SK-N-DZ (cell line): Measurements from ENCODE around the gene FOXK1.
"Not testable (repeated sequence)": the region's sequence is repeated elsewhere in the genome, so short reads cannot be mapped to it uniquely, and the experiment has no call there.

Experiments
- DNase-seq: peaks from one replicate; pipeline ENCODE4 v3.0.0-alpha.2; 2015; ENCODE audit warnings: low spot score

Gene FOXK1

DNA sequence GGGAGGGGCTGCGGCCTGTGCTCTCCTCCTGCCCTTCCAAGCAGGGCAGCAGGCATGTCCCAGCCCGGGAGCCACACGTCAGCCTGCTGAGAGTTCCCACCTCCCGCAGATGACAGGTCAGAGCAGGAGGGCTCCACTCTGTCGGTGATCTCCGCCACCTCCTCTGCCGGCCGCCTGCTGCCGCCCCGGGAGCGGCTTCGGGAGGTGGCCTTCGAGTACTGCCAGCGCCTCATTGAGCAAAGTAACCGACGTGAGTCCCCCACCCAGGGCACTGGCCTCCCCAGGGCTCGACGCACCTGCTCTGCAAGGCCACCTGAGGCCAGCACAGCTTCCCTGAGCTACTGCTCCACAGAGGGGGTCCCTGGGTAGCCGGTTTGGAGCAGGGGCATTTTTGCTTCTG, 102.7 kb downstream of the FOXK1 start:
- DNase-seq, result no peak

DNA sequence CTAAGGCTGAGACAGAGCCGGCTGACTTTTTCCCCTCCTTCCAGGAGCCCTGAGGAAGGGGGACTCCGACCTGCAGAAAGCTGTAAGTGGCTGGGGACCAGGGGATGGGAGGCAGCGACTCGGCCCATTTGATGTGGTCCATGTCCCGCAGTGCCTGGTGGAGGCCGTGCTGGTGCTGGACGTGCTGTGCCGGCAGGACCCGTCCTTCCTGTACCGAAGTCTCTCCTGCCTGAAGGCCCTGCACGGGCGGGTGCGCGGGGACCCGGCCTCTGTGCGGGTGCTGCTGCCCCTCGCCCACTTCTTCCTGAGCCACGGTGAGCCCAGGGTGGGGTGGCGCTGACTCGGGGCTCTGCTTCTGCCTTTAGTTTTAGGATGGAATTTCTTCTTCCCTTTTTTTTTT, 103.3 kb downstream of the FOXK1 start:
- no peak for DNase-seq

DNA sequence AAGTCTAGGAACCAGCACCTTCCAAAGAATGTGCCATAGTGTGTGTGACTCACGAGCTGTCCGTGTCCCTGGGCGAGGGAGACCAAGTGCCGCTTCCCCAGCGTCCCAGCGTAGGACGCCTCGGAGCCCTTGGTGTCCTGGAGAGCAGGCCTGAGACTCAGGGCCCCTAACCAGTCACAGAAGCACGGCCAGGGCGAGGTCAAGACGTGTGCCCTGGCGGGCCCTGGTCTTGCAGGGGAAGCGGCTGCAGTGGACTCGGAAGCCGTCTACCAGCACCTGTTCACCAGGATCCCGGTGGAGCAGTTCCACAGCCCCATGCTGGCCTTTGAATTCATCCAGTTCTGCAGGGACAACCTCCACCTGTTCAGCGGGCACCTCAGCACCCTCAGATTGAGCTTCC, 103.9 kb downstream of the FOXK1 start:
- DNase-seq, result no peak

DNA sequence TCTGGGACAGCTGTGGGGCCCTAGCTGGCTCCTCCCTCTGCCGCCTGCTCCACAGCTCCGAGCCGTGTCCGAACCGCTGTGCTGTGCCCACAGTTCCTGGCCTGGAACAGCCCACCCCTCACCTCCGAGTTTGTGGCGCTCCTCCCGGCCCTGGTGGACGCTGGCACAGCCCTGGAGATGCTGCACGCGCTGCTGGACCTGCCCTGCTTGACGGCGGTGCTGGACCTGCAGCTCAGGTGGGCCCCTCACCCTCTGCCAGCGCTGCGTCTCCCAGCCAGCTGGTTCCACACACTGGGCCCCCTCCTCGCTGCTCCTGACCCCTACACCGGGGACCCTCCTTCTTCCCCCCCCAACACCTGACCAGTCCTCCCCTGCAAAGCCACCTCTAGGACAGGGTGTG, 105.4 kb downstream of the FOXK1 start:
- DNase-seq, result no peak

DNA sequence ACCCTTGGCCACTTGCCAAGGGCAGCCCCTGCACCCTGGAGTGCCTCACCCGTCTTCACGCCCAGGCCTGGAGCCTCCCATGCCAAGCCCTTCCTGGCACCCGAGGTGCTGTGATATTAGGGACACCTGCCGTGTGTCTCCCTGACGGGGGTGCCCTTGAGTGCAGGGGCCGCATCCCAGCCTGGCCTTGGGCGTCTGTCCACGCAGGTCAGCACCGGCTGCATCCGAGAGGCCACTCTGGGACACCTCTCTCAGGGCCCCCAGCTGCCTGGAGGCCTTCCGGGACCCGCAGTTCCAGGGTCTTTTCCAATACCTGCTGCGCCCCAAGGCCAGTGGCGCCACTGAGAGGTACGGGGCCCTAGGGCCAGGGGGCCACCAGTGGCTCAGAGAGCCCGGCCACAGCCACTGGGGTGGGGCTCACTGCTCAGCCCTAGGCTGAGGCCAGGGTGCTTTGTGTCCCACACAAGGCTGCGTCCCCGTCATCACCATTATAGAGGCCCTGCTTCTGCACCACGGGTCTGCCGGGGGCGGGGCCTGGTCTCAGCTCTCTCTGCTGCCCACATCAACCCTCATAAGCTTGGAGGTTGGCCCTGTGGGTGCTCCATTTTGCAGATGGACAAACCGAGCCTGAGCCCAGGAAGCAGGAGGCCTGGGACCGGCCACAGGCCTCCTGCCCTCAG, 106.0 kb downstream of the FOXK1 start:
- no peak for DNase-seq

DNA sequence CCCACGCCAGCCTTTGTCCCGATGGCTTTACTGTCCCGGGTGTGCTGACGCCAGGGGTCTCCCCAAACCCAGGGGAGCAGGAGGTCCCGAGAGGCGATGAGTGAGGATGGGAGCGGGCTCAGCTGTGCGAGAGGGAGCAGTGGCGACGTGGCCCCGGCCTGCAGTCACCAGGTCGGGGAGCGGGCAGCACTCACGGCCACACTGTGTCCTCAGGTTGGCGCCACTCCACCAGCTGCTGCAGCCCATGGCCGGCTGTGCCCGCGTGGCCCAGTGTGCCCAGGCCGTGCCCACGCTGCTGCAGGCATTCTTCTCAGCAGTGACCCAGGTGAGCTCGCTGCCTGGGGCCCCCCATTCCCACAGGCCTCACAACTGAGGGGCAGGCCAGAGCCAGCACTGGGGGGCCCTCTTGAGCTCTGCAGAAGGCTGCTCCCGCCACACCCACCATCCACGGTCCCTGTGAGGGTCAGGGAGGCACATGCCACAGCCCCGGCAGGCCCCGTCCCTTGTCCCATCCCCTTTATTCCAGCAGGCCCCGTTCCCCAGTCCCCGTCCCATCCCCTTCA, 106.6 kb downstream of the FOXK1 start:
- no peak for DNase-seq

DNA sequence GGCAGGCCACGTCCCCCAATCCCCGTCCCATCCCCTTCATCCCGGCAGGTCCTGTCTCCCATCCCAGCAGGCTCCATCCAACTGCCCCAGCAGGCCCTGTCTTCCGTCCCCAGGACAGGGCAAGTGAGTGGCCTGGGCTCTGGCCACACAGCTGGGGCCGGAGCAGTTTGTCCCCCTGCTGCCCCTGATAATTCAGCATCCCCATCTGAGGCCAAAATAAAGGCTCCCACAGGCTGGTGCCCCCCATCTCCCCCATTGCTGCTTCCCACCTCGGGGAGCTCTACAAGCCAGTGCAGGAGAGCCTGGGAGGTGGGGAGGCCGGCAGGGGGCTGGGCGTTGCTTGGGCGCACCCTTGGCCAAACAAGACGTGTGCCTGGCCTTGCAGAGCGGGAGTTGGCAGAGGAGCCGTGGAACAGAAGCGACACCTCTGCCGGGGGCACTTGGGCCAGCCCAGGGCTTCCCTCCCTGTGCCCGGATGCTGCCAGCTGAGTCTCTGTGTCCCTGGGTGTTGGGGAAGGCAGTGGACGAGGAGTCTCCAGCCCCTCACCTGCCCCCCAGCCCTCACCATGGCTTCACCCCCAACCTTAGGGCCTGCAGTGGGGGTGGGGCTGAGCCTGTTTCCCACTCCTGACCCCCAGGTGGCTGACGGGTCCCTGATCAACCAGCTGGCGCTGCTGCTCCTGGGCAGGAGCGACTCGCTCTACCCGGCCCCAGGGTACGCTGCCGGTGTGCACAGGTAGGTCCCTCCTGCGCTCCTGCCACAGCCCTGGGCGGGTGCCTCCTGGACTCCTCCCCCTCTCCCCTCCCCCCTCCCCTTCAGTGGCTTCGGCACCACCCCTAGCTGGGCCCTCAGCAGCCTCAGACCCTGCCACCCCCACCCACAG, 107.3 kb downstream of the FOXK1 start:
- DNase-seq, result no peak

DNA sequence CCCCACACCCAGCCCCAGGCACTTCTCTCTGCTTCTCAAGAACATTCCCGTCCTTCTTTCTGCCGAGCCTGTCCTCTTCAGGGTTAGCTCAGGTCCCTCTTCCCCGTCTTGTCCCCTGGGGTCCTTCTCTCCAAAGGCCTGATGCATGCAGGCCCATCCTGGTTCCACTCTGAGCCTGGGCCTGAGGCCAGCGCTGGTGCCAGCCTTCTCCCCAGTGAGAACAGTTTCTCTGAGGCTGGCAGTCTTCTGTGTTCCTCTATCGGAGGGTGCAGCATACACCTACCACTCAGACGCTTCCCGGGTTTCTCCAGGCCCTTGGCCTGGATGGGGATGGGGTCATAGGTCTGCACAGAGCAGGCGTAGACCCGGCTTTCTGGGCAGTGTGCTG, 108.0 kb downstream of the FOXK1 start:
- no peak for DNase-seq

DNA sequence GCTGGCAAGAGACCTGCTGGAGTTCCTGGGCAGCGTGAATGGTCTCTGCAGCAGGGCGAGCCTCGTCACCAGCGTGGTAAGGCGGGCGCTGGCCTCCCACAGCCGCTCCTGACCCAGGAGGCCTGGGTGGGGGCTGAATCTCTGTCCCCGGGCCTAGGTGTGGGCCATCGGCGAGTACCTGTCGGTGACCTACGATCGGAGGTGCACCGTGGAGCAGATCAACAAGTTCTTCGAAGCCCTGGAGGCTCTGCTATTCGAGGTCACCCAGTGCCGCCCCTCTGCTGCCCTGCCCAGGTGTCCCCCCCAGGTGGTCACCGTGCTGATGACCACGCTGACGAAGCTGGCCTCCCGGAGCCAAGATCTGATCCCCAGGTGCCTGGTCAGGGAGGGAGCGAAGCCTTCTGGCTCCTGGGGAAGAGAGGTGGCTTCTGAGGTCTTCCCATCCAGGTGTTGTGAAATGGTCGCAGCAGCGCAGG, 108.5 kb downstream of the FOXK1 start:
- DNase-seq, result no peak

DNA sequence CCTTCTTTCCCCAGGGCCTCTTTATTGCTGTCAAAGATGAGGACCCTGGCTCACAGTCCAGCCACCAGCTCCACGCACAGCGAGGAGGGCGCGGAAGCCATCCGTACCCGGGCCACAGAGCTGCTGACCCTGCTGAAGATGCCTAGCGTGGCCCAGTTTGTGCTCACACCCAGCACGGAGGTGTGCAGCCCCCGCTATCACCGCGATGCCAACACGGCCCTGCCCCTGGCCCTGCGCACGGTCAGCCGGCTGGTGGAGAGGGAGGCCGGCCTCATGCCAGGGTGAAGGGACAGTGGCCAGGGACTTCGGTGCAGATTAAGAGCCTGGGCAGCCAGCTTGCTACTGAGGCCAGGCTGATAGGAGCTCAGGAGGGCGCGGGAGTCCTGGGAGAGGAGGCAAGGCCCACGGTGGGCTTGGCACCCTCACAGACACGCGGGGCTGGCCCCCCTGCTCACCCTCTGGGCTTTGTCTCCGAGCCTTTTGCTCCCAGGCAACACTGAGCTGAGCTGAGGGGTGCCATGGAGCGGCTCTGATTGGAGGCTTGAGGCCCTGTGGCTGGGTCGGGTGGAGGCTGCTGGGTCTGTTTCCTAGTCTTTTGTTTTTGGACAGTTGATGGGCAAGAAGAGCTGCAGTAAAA, 109.1 kb downstream of the FOXK1 start:
- no peak for DNase-seq

DNA sequence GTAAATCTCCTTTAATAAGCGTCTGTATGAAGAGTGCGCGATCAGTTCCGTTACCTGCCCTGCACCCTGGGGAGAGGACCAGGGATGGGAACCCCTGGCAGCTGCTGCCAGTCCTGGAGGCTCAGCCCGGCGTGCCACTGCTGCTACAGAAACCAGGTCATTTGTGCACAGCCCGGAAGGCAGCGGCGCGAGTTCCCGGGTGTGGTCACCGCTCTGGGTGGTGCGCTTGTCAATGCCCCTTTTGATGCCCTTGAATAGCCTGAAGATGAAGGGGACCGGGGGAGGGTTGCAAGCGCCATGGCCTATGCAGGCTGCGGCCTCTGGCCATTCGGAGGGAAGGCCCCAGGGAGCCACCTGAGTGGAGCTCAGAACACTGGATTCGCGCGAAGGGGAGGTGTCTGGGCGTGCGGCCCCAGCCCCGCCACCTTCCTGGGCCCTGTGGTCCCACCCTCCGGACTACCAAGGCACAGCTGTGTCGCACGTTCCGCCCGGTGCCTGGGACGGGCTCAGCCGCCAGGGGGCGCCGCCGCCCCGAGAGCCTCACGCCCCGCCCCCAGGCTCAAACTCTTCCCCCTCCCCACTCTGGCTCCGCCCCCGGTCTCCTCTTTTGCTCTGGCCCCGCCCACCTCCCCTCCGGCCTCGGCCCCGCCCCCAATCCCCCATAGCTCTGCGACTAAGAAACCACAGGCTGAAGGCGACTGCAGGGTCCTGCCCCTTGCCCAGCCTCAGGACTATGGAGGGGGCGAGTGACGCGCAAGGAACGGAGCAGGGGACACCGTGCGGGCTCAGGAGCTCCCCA, 109.8 kb downstream of the FOXK1 start:
- DNase-seq, result no peak

DNA sequence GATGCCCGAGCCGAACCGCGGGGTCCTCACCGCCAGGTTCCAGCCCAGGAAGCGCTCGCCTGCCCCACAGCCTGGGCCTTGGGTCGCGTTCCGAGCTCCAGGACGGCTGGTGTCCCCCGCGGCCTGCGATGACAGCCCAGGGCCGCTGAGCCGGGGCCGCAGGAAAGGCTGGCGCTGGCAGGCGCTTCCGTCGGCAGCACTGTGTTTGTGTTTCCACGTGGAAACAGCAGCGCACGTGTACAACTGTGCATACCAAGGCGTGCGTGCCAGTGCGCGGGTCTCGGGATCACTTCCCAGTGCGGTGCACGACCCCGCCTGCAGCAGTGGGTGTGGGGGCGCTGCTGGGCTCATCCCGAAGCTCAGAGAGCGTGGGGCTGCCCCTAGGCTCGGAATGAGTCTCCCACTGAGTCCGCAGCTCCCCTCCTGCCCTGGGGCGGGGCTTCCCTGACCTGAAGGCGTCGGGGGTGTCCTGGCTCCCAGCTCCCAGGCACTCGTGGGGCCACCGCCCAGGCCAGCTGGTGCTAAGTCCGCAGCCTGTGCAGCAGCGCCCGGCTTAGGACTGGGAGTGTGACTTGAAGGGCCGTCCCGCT, 110.5 kb downstream of the FOXK1 start:
- DNase-seq, result no peak

DNA sequence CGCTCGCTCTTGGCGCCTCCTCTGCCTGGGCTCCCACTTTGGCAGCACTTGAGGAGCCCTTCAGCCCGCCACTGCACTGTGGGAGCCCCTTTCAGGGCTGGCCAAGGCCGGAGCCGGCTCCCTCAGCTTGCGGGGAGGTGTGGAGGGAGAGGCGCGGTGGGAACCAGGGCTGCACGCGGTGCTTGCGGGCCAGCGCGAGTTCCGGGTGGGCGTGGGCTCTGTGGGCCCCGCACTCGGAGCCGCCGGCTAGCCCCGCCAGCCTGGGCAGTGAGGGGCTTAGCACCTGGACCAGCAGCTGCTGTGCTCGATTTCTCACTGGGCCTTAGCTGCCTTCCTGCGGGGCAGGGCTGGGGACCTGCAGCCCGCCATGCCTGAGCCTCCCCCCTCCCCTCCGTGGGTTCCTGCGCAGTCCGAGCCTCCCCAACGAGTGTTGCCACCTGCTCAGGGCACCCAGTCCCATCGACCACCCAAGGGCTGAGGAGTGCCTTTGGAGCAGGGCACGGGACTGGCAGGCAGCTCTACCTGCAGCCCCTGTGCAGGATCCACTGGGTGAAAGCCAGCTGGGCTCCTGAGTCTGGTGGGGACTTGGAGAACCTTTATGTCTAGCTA, 111.4 kb downstream of the FOXK1 start:
- not testable (repeated sequence) for DNase-seq

DNA sequence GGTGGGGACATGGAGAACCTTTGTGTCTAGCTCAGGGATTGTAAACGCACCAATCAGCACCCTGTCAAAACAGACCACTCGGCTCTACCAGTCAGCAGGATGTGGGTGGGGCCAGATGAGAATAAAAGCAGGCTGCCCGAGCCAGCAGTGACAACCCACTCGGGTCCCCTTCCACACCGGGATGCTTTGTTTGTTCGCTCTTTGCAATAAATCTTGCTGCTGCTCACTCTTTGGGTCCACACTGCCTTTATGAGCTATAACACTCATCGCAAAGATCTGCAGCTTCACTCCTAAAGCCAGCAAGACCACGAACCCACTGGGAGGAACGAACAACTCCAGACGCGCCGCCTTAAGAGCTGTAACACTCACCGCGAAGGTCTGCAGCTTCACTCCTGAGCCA, 112.1 kb downstream of the FOXK1 start:
- DNase-seq, result not testable (repeated sequence)

DNA sequence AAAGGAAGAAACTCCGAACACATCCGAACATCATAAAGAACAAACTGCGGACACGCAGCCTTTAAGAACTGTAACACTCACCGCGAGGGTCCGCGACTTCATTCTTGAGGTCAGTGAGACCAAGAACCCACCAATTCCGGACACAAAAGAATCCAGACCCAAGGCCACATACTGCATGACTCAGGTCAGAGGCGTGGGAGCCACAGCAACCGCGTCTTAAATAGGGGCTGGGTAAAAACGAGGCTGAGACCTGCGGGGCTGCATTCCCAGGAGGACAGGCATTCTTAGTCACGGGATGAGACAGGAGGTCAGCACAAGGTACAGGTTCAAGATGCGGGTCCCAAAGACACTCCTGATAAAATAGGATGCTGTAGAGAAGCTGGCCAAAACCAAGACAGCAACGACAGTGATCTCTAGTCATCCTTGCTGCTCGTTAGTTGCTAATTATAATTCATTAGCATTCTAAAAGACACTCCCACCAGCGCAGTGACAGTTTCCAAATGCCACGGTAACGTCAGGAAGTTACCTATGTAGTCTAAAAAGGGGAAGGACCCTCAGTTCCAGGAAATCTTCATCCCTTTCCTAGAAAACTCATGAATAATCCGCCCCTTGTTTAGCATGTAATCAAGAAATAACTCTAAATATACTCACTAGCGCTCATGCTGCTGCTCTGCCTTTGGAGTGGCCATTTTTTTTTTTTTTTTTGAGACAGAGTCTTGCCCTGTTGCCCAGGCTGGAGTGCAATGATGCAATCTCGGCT, 112.7 kb downstream of the FOXK1 start:
- DNase-seq, result no peak

DNA sequence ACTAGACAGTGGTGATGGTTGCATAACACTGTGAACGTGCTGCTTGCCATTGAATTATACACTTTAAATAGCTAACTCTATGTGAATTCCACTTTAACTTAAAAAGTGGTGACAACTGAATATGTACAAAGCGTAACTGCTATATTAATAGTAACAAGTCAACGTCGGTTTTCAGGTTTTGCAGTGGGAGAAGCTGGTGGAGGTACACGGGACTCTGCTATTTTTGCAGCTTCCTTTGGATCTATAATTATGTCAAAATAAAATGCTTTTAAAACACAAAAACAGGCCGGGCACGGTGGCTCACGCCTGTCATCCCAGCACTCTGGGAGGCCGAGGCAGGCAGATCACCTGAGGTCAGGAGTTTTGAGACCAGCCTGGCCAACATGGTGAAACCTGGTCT, 114.4 kb downstream of the FOXK1 start:
- no peak for DNase-seq

DNA sequence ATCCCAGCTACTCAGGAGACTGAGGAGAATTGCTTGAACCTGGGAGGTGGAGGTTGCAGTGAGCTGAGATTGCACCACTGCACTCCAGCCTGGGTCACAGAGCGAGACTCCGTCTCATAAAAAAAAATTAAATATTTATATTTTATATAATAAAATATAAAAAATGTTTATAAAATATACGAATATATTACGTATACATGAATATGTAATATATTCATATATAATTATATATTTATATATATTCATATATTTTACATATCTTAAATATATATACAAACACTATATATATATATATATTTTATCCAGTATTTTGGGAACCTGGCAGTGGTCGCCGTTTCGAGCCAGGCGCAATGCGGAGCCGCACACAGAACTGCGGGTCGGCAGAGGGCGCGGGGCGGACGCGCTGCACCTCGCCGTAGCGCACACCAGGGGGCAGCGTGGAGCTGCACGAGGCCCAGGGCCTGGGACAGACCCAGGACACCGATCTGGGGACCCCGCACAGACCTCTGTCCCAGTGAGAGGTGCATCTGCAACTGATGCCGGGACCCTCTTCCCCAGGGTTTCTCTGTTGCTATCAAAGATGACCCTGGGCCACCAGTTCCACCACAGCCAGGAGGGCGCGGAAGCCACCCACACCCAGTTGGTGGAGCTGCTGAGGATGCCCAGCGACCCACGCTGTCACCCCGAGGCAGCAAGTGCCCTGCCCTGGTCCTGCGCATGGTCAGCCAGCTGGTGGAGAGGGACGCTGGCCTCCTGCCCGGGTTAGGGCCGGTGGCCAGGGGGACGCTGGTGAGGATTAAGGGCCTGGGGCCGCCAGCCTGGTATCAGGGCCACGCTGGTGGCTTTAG, 116.0 kb downstream of the FOXK1 start:
- DNase-seq, result no peak

DNA sequence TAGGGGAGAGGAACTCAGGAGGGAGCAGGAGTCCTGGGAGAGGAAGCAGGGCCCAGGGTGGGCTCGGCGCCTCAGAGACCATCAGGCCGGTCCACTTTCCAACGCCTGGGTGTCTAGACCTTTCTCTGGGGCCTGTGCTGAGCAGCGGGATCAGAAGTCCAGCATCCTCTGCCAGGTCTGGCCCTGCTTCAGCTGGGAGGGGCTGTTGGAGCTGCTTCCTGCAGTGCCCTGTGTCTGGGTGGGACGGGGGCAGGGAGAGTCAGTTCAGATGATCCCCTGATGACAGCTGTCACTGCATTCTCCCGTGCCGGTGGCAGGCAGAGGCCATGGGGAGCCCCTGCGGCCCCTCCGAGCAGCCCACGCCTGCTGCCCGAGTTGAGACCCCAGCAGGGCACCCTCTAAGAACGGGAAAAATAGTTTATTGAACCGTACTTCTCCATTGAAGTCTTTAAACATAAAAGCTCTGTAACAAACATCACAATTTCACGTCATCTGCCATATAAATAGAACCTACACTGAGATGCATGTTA, 116.7 kb downstream of the FOXK1 start:
- no peak for DNase-seq
